AG08395 (cell line): Measurements from ENCODE around the gene FRAT2.
"Not testable (repeated sequence)": the region's sequence is repeated elsewhere in the genome, so short reads cannot be mapped to it uniquely, and the experiment has no call there.

Source experiments
- DNase-seq: peaks from one replicate; pipeline ENCODE4 v3.0.0; 2012; ENCODE audit warnings: mixed read lengths, low spot score

The FRAT2 gene

GRCh38 chr10:97291357-97292096 lies 43.0 kb downstream of the FRAT2 start:
- no peak for DNase-seq

GRCh38 chr10:97290576-97291356 lies 43.8 kb downstream of the FRAT2 start:
- DNase-seq = not testable (repeated sequence)

DNA sequence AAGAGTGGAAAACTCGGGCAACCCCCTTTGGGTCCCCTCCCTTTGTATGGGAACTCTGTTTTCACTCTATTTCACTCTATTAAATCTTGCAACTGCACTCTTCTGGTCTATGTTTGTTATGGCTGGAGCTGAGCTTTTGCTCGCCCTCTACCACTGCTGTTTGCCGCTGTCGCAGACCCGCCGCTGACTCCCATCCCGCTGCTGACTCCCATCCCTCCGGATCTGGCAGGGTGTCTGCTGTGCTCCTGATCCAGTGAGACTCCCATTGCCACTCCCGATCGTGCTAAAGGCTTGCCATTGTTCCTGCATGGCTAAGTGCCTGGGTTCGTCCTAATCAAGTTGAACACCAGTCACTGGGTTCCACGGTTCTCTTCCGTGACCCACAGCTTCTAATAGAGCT lies 44.5 kb downstream of the FRAT2 start:
- DNase-seq = not testable (repeated sequence)
